Fibroblast of villous mesenchyme (primary cell): Measurements from ENCODE around the gene PRDM16. TPM values are rescaled to one million over a fixed set of nuclear protein-coding genes. Genes with fewer than 3 reads are reported as not detected.
A peak's percentile ranks its signal among the peaks of the same experiment; 100 is the strongest.

Experiments
- DNase-seq: peaks from one replicate; pipeline ENCODE4 v3.0.0-alpha.2; 2010; ENCODE audit warnings: low read depth
- H3K4me3 ChIP-seq: 2 replicates; pipeline ENCODE4 v1.5.1; 2011; ENCODE audit warnings: low read depth, mild to moderate bottlenecking, low read length
- total RNA-seq: library from RNA; depleted of rRNA; stranded (reverse); fragments of >200 nt; gene quantifications from 2 replicates; pipeline ENCODE4 v1.2.3, GENCODE V29; 2012
- TF ChIP-seq, protein P1 (sequence below): IDR thresholded peaks from 2 replicates; pipeline ENCODE4 v1.5.1; 2012; ENCODE audit warnings: low read depth, mild to moderate bottlenecking, low read length; ENCODE audit not compliant: insufficient read depth

Gene PRDM16
- total RNA-seq, 1 donor: 1.7 TPM

DNA sequence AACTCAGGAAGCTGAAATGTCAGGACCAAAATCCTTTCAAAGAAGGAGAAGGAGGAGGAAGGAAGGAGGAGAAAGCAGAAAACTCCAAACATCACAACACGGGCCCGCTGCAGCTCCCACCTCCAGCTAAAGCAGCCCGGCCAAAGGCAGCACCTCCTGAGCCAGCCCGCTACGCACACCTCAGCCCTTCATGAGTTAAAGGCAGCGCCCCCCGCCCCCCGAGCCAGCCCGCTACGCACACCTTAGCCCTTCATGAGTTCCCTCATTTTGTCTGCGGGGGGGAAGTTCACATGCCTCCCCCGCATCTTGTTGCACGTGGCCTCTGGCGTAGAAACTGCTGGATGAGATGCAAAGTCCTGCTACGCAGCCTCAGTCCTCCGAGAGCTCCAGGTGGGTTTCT lies 294.8 kb downstream of the PRDM16 start:
- DNase-seq: no peak
- TF ChIP-seq, protein P1, sequence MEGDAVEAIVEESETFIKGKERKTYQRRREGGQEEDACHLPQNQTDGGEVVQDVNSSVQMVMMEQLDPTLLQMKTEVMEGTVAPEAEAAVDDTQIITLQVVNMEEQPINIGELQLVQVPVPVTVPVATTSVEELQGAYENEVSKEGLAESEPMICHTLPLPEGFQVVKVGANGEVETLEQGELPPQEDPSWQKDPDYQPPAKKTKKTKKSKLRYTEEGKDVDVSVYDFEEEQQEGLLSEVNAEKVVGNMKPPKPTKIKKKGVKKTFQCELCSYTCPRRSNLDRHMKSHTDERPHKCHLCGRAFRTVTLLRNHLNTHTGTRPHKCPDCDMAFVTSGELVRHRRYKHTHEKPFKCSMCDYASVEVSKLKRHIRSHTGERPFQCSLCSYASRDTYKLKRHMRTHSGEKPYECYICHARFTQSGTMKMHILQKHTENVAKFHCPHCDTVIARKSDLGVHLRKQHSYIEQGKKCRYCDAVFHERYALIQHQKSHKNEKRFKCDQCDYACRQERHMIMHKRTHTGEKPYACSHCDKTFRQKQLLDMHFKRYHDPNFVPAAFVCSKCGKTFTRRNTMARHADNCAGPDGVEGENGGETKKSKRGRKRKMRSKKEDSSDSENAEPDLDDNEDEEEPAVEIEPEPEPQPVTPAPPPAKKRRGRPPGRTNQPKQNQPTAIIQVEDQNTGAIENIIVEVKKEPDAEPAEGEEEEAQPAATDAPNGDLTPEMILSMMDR: no peak
- H3K4me3 ChIP-seq: no peak overlapping the region

DNA sequence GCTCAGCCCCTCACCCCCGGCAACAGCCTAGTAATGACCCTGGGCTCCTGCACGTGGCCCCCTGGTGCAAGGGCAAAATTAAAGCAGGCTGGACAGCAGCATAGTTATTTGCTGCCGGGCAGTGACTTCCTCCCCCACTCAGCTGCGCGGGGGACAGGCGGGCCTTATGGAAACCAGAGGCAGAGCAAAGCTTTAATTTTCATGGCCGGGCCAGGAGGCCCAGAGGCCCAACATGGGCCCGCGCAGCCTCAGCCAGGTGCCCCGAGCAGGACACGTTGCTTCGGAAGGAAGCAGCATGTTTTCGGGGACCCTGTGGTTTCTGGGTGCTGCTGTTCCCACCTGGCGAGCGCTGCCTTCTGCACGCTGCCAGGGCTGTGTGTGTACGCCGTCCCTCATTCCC lies 295.5 kb downstream of the PRDM16 start:
- DNase-seq: no peak
- no peak overlapping the region for H3K4me3 ChIP-seq
- TF ChIP-seq, protein P1: no peak

DNA sequence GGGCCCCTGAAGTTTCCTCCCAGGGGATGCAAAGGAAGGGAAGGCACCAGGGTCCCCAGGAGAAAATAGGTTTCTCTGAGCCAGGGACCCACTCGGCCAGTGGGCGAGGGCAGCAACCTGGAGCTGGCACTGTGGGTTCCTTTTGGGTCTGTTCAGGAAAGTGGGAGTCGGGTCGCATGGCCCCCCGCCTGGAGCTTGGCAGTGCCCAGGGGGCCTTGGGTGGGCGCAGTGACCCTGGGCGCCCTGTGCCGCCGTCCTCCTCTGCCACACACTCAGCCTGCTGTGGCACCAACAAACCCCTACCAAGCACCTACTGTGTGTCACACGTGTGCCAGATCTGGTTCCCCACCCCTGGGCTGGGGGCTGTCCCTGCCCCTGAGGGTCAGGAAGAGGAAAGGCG lies 296.0 kb downstream of the PRDM16 start:
- no peak for DNase-seq
- TF ChIP-seq, protein P1: no peak
- H3K4me3 ChIP-seq: no peak overlapping the region

DNA sequence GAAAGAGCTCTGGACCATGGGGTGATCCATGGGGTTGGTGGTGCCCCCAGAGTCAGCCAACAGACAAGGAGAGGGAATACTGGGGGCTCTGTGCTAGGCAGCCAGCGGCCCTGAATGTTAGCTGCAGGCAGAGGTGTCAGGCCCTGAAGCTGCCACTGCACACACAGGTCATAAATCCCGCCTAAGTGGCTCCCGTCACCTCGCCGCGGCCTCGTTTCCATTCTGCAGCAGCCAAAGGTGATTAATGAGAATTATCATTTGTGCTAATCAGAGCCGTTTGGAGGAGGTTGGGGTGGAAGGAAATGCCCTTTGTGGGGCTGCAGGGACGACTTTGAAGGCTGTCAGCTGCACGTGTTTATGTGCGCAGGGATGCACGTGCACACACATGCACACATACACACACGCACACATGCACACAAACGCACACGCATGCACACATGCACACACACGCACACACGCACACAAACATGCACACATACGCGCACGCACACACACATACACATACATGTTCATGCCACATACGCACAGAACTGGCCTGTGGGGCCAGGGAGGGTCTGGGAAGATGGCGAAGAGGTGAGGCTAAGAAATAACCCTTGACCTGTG lies 296.6 kb downstream of the PRDM16 start:
- no peak for DNase-seq
- TF ChIP-seq, protein P1: no peak
- H3K4me3 ChIP-seq: no peak overlapping the region

DNA sequence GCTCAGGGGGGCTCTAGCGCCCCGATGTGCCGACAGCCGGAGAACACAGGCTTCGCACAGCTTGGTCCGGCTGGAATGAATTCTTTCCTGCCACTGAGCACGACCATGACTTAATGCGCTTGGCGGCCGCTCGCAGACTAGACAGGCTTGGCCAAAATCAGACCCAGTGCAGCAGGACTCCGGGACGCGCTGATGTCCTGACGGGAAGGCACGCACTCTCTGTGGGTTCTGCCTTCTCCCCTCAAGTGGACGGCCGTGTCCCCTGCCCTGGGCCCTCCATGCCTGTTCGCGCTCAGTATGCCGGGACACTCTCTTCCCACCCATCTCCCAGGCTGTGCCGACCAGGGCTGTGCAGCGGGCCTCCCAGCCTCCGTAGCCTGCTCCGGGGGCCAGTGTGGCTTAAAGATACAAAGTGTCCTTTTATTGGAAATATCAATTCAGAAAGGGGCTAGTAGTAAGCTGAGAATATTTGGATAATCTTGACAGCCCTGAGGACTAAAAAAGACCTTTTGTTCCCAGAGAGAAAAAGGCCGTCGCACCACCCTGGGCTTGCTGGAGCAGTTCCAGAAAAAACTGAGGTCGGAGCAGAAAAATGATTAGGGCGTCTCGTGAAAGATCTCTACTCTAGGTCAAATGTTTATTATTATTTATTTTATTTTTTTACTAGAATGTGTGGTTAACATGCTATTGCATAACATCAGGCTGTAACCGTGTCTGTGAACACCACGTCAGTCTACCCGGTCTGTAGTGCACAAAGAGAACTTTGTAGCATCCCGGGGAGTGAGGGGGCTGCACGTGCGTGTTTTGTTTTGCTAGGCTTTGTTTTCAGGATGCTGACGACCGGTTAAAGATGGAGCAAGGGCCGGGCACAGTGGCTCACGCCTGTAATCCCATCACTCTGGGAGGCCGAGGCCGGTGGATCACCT lies 297.4 kb downstream of the PRDM16 start:
- DNase-seq: peak; percentile 18

DNA sequence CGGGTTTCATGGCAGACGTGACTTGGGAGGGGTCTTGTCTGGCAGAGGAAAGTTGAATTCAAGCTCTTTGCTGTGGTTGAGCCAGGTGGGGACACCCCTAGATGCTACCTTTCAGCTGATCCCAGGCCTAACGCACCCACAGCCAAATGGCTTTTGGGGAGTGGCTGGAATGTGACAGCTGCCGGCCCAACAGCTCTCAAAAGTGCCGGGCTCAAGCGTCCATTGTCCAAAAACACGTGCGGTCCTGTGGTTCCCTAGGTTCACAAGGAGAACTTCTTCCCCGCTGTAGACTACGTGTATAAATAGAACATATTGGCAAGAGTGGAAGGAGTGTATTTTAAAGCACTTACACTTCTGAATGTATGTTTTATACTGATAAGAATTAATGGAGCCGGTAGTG lies 298.4 kb downstream of the PRDM16 start:
- H3K4me3 ChIP-seq: no peak overlapping the region
- no peak for DNase-seq
- TF ChIP-seq, protein P1: no peak

More for the DNA sequence above, 297.4 kb downstream of the PRDM16 start:
- TF ChIP-seq, protein P1: no peak
- H3K4me3 ChIP-seq: no peak overlapping the region
